Naive B cell (primary cell): ENCODE measurements around the gene CORO6. TPM values are rescaled to one million over a fixed set of nuclear protein-coding genes. Genes with fewer than 3 reads are reported as not detected.

Source experiments
- ATAC-seq, 2 donors: fragments of 150-1000 bp; cut with Tn5 transposase; 2 replicates each; pipeline ENCODE4 v1.10.0; 2021; ENCODE audit warnings: low read depth in 2 of 2, mild to moderate bottlenecking in 2 of 2, moderate library complexity in 2 of 2
- DNase-seq: peaks from one replicate; pipeline ENCODE4 v3.0.0; 2022
- H3K27ac Mint-ChIP-seq, 6 donors: one replicate each; pipeline ENCODE4 v1.8.0; 2020 to 2022; ENCODE audit warnings: mild to moderate bottlenecking in 6 of 6, mixed read lengths in 6 of 6, moderate library complexity in 5 of 6, inconsistent platforms in 2 of 6
- H3K27me3 Mint-ChIP-seq, 3 donors: one replicate each; pipeline ENCODE4 v1.8.0; 2021 to 2022; ENCODE audit warnings: mixed read lengths in 3 of 3, mild to moderate bottlenecking in 1 of 3
- H3K36me3 Mint-ChIP-seq, 2 donors: one replicate each; pipeline ENCODE4 v1.8.0; 2020 to 2022; ENCODE audit warnings: mixed read lengths in 2 of 2, inconsistent platforms in 1 of 2, mild to moderate bottlenecking in 1 of 2
- H3K4me1 Mint-ChIP-seq, 3 donors: one replicate each; pipeline ENCODE4 v1.8.0; 2020 to 2022; ENCODE audit warnings: mixed read lengths in 3 of 3, inconsistent platforms in 1 of 3, mild to moderate bottlenecking in 1 of 3, moderate library complexity in 1 of 3
- H3K4me3 Mint-ChIP-seq, 8 donors: one replicate each; pipeline ENCODE4 v1.8.0; 2020 to 2022; ENCODE audit warnings: mild to moderate bottlenecking in 8 of 8, mixed read lengths in 8 of 8, moderate library complexity in 8 of 8, inconsistent platforms in 2 of 8
- H3K9me3 Mint-ChIP-seq, 7 donors: one replicate each; pipeline ENCODE4 v1.8.0; 2020 to 2022; ENCODE audit warnings: mixed read lengths in 7 of 7, mild to moderate bottlenecking in 5 of 7, inconsistent platforms in 2 of 7, moderate library complexity in 1 of 7
- polyA plus RNA-seq, 6 donors: library from polyadenylated mRNA; unstranded; fragments of 300-500 nt; fragmentation: Illumina TruSeq; gene quantifications; one replicate each; pipeline ENCODE4 v1.2.3, GENCODE V29; 2021; ENCODE audit warnings: low read depth in 6 of 6

CORO6 gene
- polyA plus RNA-seq, 6 donors from 2014 or later: 0.12 to 0.13 TPM; not detected in 4

- no peak for ATAC-seq
- Mint-ChIP-seq H3K4me1 (no peaks in the 10 kb centered on the region), H3K27me3 (no peaks in the 10 kb centered on the region), H3K9me3 (no peaks in the 10 kb centered on the region), H3K4me3 (no peak overlapping the region), H3K36me3 (no peaks in the 10 kb centered on the region), H3K27ac (no peak overlapping the region)
- DNase-seq: no peak
Observed at GRCh38 chr17:29603109-29603674, 19.5 kb downstream of the CORO6 start.

- H3K36me3 Mint-ChIP-seq: no peaks in the 10 kb centered on the region
- peak overlapping the region in 1 of 8 donors; percentile 41 for H3K4me3 Mint-ChIP-seq
- no peak for DNase-seq
Observed at GRCh38 chr17:29597361-29598172, 25.1 kb downstream of the CORO6 start.

GRCh38 chr17:29596811-29597210, 25.9 kb downstream of the CORO6 start:
- H3K4me3 Mint-ChIP-seq: peak overlapping the region in 1 of 8 donors; percentile 41

More at GRCh38 chr17:29597361-29598172, 25.1 kb downstream of the CORO6 start:
- Mint-ChIP-seq H3K27me3 (peaks cover 0 to 10% (median 0%) of the 10 kb centered on the region in 3 donors), H3K9me3 (no peaks in the 10 kb centered on the region), H3K4me1 (peaks cover 5 to 16% (median 9%) of the 10 kb centered on the region in 3 donors), H3K27ac (no peak overlapping the region)
- ATAC-seq: no peak

GRCh38 chr17:29595943-29596774, 26.6 kb downstream of the CORO6 start:
- Mint-ChIP-seq H3K9me3 (no peaks in the 10 kb centered on the region), H3K4me3 (no peak overlapping the region), H3K27me3 (peaks cover 0 to 10% (median 0%) of the 10 kb centered on the region in 3 donors), H3K27ac (no peak overlapping the region), H3K4me1 (peaks cover 12 to 28% (median 20%) of the 10 kb centered on the region in 3 donors), H3K36me3 (no peaks in the 10 kb centered on the region)
- DNase-seq: no peak
- no peak for ATAC-seq

More at GRCh38 chr17:29596811-29597210, 25.9 kb downstream of the CORO6 start:
- Mint-ChIP-seq H3K36me3 (no peaks in the 10 kb centered on the region), H3K4me1 (peaks cover 6 to 22% (median 16%) of the 10 kb centered on the region in 3 donors), H3K9me3 (no peaks in the 10 kb centered on the region), H3K27ac (no peak overlapping the region), H3K27me3 (peaks cover 0 to 10% (median 0%) of the 10 kb centered on the region in 3 donors)
- DNase-seq (no peak), ATAC-seq (no peak)

GRCh38 chr17:29595107-29595942, 27.4 kb downstream of the CORO6 start:
- no peaks in the 10 kb centered on the region for H3K36me3 Mint-ChIP-seq
- peaks cover 0 to 10% (median 0%) of the 10 kb centered on the region in 3 donors for H3K27me3 Mint-ChIP-seq
- no peak for DNase-seq
- H3K4me3 Mint-ChIP-seq: peak overlapping the region in 5 of 8 donors; percentile 62 to 90 (median 82)
- no peak for ATAC-seq
- no peaks in the 10 kb centered on the region for H3K9me3 Mint-ChIP-seq
- H3K4me1 Mint-ChIP-seq: peaks cover 17 to 36% (median 29%) of the 10 kb centered on the region in 3 donors
- H3K27ac Mint-ChIP-seq: no peak overlapping the region

GRCh38 chr17:29594519-29595090, 28.1 kb downstream of the CORO6 start:
- H3K27me3 Mint-ChIP-seq: peaks cover 0 to 10% (median 0%) of the 10 kb centered on the region in 3 donors

GRCh38 chr17:29593591-29594518, 28.9 kb downstream of the CORO6 start:
- Mint-ChIP-seq H3K9me3 (no peaks in the 10 kb centered on the region), H3K4me3 (peak overlapping the region; percentile 71 to 90 (median 84)), H3K36me3 (no peaks in the 10 kb centered on the region), H3K27ac (peak overlapping the region in 1 of 6 donors; percentile 33), H3K27me3 (peaks cover 0 to 10% (median 0%) of the 10 kb centered on the region in 3 donors), H3K4me1 (peaks cover 24 to 44% (median 34%) of the 10 kb centered on the region in 3 donors)
- ATAC-seq (no peak), DNase-seq (no peak)

More at GRCh38 chr17:29594519-29595090, 28.1 kb downstream of the CORO6 start:
- ATAC-seq (no peak), DNase-seq (no peak)
- no peak overlapping the region for H3K27ac Mint-ChIP-seq
- H3K9me3 Mint-ChIP-seq: no peaks in the 10 kb centered on the region
- H3K4me3 Mint-ChIP-seq: peak overlapping the region in 7 of 8 donors; percentile 71 to 90 (median 85)
- peaks cover 24 to 44% (median 34%) of the 10 kb centered on the region in 3 donors for H3K4me1 Mint-ChIP-seq
- H3K36me3 Mint-ChIP-seq: no peaks in the 10 kb centered on the region

GRCh38 chr17:29592850-29593551, 29.7 kb downstream of the CORO6 start, which contains the start of gene ANKRD13B:
TSS of gene ANKRD13B (plus strand) at chr17:29593132. CDS start at chr17:29593622, 490 bp downstream.
- Mint-ChIP-seq H3K4me1 (peaks cover 28 to 49% (median 38%) of the 10 kb centered on the region in 3 donors), H3K9me3 (no peaks in the 10 kb centered on the region), H3K27me3 (peaks cover 0 to 10% (median 0%) of the 10 kb centered on the region in 3 donors), H3K36me3 (no peaks in the 10 kb centered on the region), H3K27ac (peak within 1 kb of the TSS in 4 of 6 donors; percentile 38 to 82 (median 55)), H3K4me3 (peak within 1 kb of the TSS; percentile 84 to 94 (median 90))
- ATAC-seq (peak in 1 of 2 donors; percentile 6), DNase-seq (peak; percentile 34)

- Mint-ChIP-seq H3K27me3 (peaks cover 0 to 10% (median 0%) of the 10 kb centered on the region in 3 donors), H3K4me1 (peaks cover 35 to 59% (median 48%) of the 10 kb centered on the region in 3 donors), H3K27ac (peak overlapping the region in 3 of 6 donors; percentile 38 to 82 (median 41)), H3K9me3 (no peaks in the 10 kb centered on the region), H3K36me3 (no peaks in the 10 kb centered on the region), H3K4me3 (peak overlapping the region; percentile 84 to 94 (median 90))
- DNase-seq: peak; percentile 77
- ATAC-seq: peak; percentile 47 to 49
Observed at GRCh38 chr17:29591737-29592608, 30.7 kb downstream of the CORO6 start.

GRCh38 chr17:29591146-29591736, 31.5 kb downstream of the CORO6 start:
- Mint-ChIP-seq H3K4me1 (peaks cover 35 to 66% (median 55%) of the 10 kb centered on the region in 3 donors), H3K4me3 (peak overlapping the region; percentile 84 to 94 (median 88)), H3K27me3 (peaks cover 0 to 10% (median 0%) of the 10 kb centered on the region in 3 donors), H3K36me3 (no peaks in the 10 kb centered on the region), H3K27ac (peak overlapping the region in 1 of 6 donors; percentile 19), H3K9me3 (no peaks in the 10 kb centered on the region)
- DNase-seq (peak; percentile 28), ATAC-seq (no peak)
